Loucy (cell line): ENCODE measurements around the gene DGCR2.

Experiments
- H2AFZ ChIP-seq: fragments of 200-600 bp; sonication (generic); 2 replicates; pipeline ENCODE4 v1.6.0; 2016; ENCODE audit warnings: antibody characterized with exemption, mild to moderate bottlenecking, low read length, moderate library complexity
- H3F3A ChIP-seq: fragments of 200-600 bp; 2 replicates; pipeline ENCODE4 v1.6.0; 2016; ENCODE audit warnings: antibody characterized with exemption, low read depth, mild to moderate bottlenecking
- H3K27me3 ChIP-seq: fragments of 200-600 bp; sonication (generic); 2 replicates; pipeline ENCODE4 v1.6.1; 2014; ENCODE audit warnings: low read length, mild to moderate bottlenecking; ENCODE audit not compliant: insufficient read depth, poor library complexity, severe bottlenecking
- H3K36me3 ChIP-seq: fragments of 200-600 bp; sonication (generic); 2 replicates; pipeline ENCODE4 v1.6.1; 2016; ENCODE audit warnings: low read length; ENCODE audit not compliant: insufficient read depth
- H3K4me1 ChIP-seq: fragments of 200-600 bp; sonication (generic); 2 replicates; pipeline ENCODE4 v1.5.1; 2014; ENCODE audit warnings: low read length, mild to moderate bottlenecking; ENCODE audit not compliant: insufficient read depth, poor library complexity, severe bottlenecking
- H3K4me2 ChIP-seq: fragments of 200-600 bp; sonication (generic); 2 replicates; pipeline ENCODE4 v1.6.0; 2014; ENCODE audit warnings: antibody characterized with exemption, low read length, low read depth, mild to moderate bottlenecking; ENCODE audit not compliant: poor library complexity, severe bottlenecking
- H3K4me3 ChIP-seq: fragments of 200-600 bp; sonication (generic); 2 replicates; pipeline ENCODE4 v1.5.1; 2014; ENCODE audit warnings: low read length, mild to moderate bottlenecking, mixed read lengths; ENCODE audit not compliant: poor library complexity, severe bottlenecking
- H3K79me2 ChIP-seq: fragments of 200-600 bp; sonication (generic); 2 replicates; pipeline ENCODE4 v1.6.1; 2014; ENCODE audit warnings: low read length; ENCODE audit not compliant: insufficient read depth
- H3K9ac ChIP-seq: fragments of 200-600 bp; sonication (generic); 2 replicates; pipeline ENCODE4 v1.6.0; 2014; ENCODE audit warnings: mild to moderate bottlenecking, low read depth, low read length, moderate library complexity; ENCODE audit not compliant: poor library complexity, severe bottlenecking
- H3K9me2 ChIP-seq: fragments of 200-600 bp; sonication (generic); replicated peaks from 2 replicates; pipeline ENCODE4 v1.6.1; 2016; ENCODE audit warnings: low read depth, low read length, mixed read lengths
- H3K9me3 ChIP-seq: fragments of 200-600 bp; sonication (generic); 2 replicates; pipeline ENCODE4 v1.6.1; 2014; ENCODE audit warnings: mild to moderate bottlenecking, antibody characterized with exemption, low read length, low read depth; ENCODE audit not compliant: insufficient read depth
- H4K20me1 ChIP-seq: fragments of 200-600 bp; sonication (generic); 2 replicates; pipeline ENCODE4 v1.6.0; 2014; ENCODE audit warnings: antibody characterized with exemption, low read length, mild to moderate bottlenecking; ENCODE audit not compliant: insufficient read depth, poor library complexity, severe bottlenecking
- EZH2phosphoT487 ChIP-seq: fragments of 200-600 bp; IDR thresholded peaks from 2 replicates; pipeline ENCODE4 v1.6.1; 2018; ENCODE audit warnings: antibody characterized with exemption, mild to moderate bottlenecking, moderate library complexity, borderline replicate concordance
- TF ChIP-seq, protein P1 (sequence below): fragments of 200-600 bp; sonication (generic); conservative IDR thresholded peaks from 2 replicates; pipeline ENCODE4 v1.5.1; 2014; ENCODE audit warnings: mild to moderate bottlenecking, antibody characterized with exemption, low read length

The DGCR2 gene

DNA sequence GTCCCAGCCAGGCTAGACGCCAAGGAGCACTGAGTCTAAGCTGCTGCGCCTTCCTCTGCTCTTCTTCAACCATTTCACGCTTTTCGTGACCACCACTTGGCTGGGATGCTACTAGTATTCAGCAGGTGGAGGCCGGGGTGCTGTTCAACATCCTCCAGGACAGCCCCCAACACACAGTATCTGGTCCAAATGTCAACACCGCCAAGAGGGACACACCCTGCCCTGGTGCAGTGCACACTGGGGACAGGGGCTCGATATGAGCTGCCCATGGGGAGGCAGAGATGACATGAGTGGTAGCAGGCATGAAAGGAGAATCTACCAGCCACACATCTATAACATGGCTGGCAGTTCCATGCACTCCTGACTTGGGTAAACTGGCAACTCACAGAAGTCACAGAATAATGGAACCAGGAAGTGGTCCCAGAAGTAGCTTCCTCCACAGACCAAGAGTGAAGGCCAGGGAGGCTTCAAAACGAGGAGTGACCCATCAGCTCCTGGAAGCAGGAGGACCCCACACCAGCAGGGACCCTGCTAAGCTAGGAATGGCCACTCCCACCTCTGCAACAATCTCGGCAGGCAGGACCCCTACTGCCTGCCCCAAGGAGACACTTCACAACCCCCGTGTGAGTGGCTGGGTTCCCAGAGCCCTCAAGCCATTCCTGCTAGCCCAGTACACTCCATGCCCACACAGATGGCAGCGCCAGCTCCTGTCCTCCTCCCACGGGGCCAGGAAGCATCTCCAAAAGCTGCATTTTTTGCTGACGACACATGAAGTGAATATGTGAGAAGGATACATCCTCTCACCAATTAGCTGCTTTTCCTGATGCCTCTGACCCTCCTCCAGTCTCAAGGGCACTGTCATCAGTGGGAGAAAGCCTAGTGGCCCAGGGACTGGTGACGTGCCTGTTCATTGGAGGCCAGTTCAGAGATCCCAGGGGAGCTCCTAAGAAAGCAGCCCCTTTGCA, 78.8 kb downstream of the DGCR2 start:
- no peak for TF ChIP-seq EZH2phosphoT487
- TF ChIP-seq, protein P1, sequence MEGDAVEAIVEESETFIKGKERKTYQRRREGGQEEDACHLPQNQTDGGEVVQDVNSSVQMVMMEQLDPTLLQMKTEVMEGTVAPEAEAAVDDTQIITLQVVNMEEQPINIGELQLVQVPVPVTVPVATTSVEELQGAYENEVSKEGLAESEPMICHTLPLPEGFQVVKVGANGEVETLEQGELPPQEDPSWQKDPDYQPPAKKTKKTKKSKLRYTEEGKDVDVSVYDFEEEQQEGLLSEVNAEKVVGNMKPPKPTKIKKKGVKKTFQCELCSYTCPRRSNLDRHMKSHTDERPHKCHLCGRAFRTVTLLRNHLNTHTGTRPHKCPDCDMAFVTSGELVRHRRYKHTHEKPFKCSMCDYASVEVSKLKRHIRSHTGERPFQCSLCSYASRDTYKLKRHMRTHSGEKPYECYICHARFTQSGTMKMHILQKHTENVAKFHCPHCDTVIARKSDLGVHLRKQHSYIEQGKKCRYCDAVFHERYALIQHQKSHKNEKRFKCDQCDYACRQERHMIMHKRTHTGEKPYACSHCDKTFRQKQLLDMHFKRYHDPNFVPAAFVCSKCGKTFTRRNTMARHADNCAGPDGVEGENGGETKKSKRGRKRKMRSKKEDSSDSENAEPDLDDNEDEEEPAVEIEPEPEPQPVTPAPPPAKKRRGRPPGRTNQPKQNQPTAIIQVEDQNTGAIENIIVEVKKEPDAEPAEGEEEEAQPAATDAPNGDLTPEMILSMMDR, result no peak
- Histone ChIP-seq H3K79me2 (no peaks in the 10 kb centered on the region), H3K9me3 (no peaks in the 10 kb centered on the region), H2AFZ (no peak overlapping the region), H3K4me2 (no peak overlapping the region), H4K20me1 (no peaks in the 10 kb centered on the region), H3K36me3 (peaks cover 91% of the 10 kb centered on the region; the same call in 1 of the 2 replicates), H3F3A (no peaks in the 10 kb centered on the region), H3K4me3 (no peak overlapping the region), H3K4me1 (no peaks in the 10 kb centered on the region), H3K9me2 (no peaks in the 10 kb centered on the region), H3K9ac (no peak overlapping the region), H3K27me3 (no peaks in the 10 kb centered on the region)

DNA sequence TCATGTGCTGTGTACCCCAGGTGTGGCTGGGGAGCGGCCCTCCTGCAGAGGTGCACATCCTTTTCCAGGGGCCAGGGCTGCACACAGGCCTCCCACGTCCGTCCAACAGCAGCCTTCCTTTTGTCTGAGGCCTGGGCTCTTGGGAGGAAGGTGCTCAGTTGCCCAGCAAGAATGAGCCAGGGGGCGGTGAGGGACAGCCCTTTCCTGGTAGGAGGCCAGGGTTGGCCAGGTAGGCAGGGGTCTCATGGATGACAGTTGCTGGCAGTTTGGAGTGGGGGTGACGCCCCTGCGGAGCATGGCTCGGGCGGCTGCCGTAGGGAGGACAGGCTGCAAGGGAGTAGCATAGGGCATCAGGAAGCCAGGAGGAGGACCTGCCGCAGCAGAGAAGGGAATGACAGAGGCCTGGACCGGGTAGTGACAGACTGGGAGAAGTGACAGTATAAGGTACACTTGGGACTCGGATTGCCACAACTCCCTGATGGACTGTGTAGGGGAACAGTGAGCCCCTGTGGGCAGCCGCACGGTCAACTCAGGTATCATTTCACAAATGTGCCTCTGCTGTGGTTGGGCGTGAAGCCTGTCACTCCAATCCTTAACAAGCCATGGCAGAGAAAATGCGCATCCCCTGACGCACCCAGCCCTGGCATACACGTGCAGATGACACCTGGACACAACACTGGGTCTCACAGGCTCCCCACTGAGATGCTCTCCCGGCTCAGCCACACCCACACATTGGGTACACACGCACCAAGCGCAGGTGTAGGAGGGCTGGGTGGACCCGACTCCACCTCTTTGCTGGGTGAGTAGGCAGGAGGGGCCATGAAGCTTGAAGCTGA, 79.7 kb downstream of the DGCR2 start:
- no peak overlapping the region for H3K4me3 ChIP-seq
- H3K36me3 ChIP-seq, result peaks cover 87% of the 10 kb centered on the region; the same call in 1 of the 2 replicates
- no peaks in the 10 kb centered on the region for H3K9me2 ChIP-seq
- H3K9me3 ChIP-seq, result no peaks in the 10 kb centered on the region
- no peaks in the 10 kb centered on the region for H3K27me3 ChIP-seq
- no peak overlapping the region for H2AFZ ChIP-seq
- no peaks in the 10 kb centered on the region for H3F3A ChIP-seq
- no peaks in the 10 kb centered on the region for H3K79me2 ChIP-seq
- H3K4me1 ChIP-seq, result no peaks in the 10 kb centered on the region
- no peaks in the 10 kb centered on the region for H4K20me1 ChIP-seq
- H3K9ac ChIP-seq, result no peak overlapping the region
- H3K4me2 ChIP-seq, result no peak overlapping the region
- no peak for TF ChIP-seq EZH2phosphoT487

DNA sequence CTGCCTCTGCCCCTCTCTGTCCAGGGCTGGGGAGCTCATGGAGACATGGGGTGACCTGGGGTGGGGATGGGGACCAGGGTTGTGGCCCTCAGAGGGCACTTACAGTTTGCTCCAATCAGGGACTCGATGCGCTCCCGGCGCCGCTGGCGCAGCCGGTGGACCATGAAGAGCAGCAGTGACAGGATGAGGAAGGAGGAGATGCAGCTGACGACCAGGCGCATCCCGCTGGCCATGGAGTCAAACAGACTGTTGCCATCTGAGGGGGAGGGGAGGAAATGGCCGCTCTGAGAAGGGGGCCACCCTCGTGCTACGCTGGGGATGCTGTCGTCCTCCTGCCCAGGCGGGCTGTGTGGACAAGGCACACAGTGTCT, 80.5 kb downstream of the DGCR2 start:
- TF ChIP-seq EZH2phosphoT487, result no peak
- TF ChIP-seq, protein P1, result no peak
- Histone ChIP-seq H3K9ac (no peak overlapping the region), H2AFZ (no peak overlapping the region), H3K4me1 (no peaks in the 10 kb centered on the region), H3K9me3 (no peaks in the 10 kb centered on the region), H3K4me2 (no peak overlapping the region), H3F3A (no peaks in the 10 kb centered on the region), H4K20me1 (no peaks in the 10 kb centered on the region), H3K27me3 (no peaks in the 10 kb centered on the region), H3K36me3 (peaks cover 82% of the 10 kb centered on the region; the same call in 1 of the 2 replicates), H3K9me2 (no peaks in the 10 kb centered on the region), H3K4me3 (no peak overlapping the region), H3K79me2 (no peaks in the 10 kb centered on the region)
